GM12878 (cell line): ENCODE results near the gene PTPRN2. TPM values are rescaled to one million over a fixed set of nuclear protein-coding genes. Genes with fewer than 3 reads are reported as not detected.

Source experiments
- ATAC-seq: fragments of 200-7000 bp; cut with Tn5 transposase; 3 replicates; pipeline ENCODE4 v1.9.1; 2020; ENCODE audit warnings: mild to moderate bottlenecking, moderate library complexity
- BruUV-seq: library from RNA; stranded (reverse); fragments of 400-500 nt; replicated peaks from 2 replicates; lab custom pipeline; 2021; lab: Mats Ljungman, UMichigan
- CTCF ChIA-PET: fragments of 300-600 bp; sonication (Branson Sonifier 250); formaldehyde crosslinking; extraction: SDS; loops from one replicate; lab custom pipeline; 2021; ENCODE audit warnings: inconsistent platforms; lab: Yijun Ruan, JAX
- POLR2A ChIA-PET: fragments of 350-600 bp; formaldehyde crosslinking; extraction: SDS; loops from one replicate; lab custom pipeline; 2021; ENCODE audit warnings: inconsistent platforms; lab: Charles Lee
- RAD21 ChIA-PET: fragments of 300-600 bp; sonication (Branson Sonifier 250); formaldehyde crosslinking; loops from one replicate; lab custom pipeline; 2023; ENCODE audit warnings: antibody characterized with exemption; ENCODE audit not compliant: unreplicated experiment; lab: Charles Lee
- SMC1A ChIA-PET: fragments of 300-600 bp; sonication (Branson Sonifier 250); formaldehyde crosslinking; loops from one replicate; lab custom pipeline; 2023; ENCODE audit not compliant: unreplicated experiment, uncharacterized antibody; lab: Charles Lee
- DNase-seq: peaks from one replicate; pipeline ENCODE4 v3.0.0-alpha.2; 2011; ENCODE audit warnings: low read depth, low spot score
- FAIRE-seq: peaks from 3 replicates; lab custom pipeline; 2011; peaks lifted over from hg19 to GRCh38; lab: Jason Lieb, UNC
- H2AFZ ChIP-seq: 2 replicates; pipeline ENCODE4 v1.6.0; 2011; ENCODE audit warnings: low read depth, low read length, control low read depth; ENCODE audit not compliant: control insufficient read depth
- H3K27ac ChIP-seq: 2 replicates; pipeline ENCODE4 v1.5.1; 2011; ENCODE audit warnings: control low read depth; ENCODE audit not compliant: control insufficient read depth, insufficient read depth
- H3K27me3 ChIP-seq, 2 experiments: replicated peaks in 1 of 2; 2 replicates each; pipeline versions ENCODE4 v1.6.0 to v1.6.1; 2011; ENCODE audit warnings: low read length in 1 of 2; ENCODE audit not compliant: control insufficient read depth in 2 of 2, insufficient read depth in 2 of 2
- H3K36me3 ChIP-seq, 2 experiments: 2 replicates each; pipeline ENCODE4 v1.5.1; 2011; ENCODE audit warnings: low read length in 1 of 2; ENCODE audit not compliant: control insufficient read depth in 2 of 2, insufficient read depth in 2 of 2
- H3K4me1 ChIP-seq: 2 replicates; pipeline ENCODE4 v1.6.1; 2011; ENCODE audit warnings: mild to moderate bottlenecking, low read length, moderate library complexity, mixed read lengths; ENCODE audit not compliant: control insufficient read depth, insufficient read depth
- H3K4me2 ChIP-seq: 2 replicates; pipeline ENCODE4 v1.6.0; 2011; ENCODE audit warnings: control low read depth; ENCODE audit not compliant: control insufficient read depth, insufficient read depth
- H3K4me3 ChIP-seq: fragments of 200-600 bp; sonication (generic); 2 replicates; pipeline ENCODE4 v1.5.1; 2016
- H3K79me2 ChIP-seq: 2 replicates; pipeline ENCODE4 v1.6.0; 2011; ENCODE audit warnings: low read length; ENCODE audit not compliant: control insufficient read depth, insufficient read depth
- H3K9ac ChIP-seq: 2 replicates; pipeline ENCODE4 v1.8.0; 2011; ENCODE audit warnings: low read length, control low read depth, mixed read lengths; ENCODE audit not compliant: control insufficient read depth, insufficient read depth
- H3K9me3 ChIP-seq: replicated peaks from 3 replicates; pipeline ENCODE4 v1.5.1; 2011; ENCODE audit warnings: mild to moderate bottlenecking, low read length; ENCODE audit not compliant: control insufficient read depth, insufficient read depth
- H4K20me1 ChIP-seq: 2 replicates; pipeline ENCODE4 v1.6.0; 2011; ENCODE audit not compliant: control insufficient read depth, insufficient read depth
- CHD2 ChIP-seq: IDR thresholded peaks from 2 replicates; pipeline ENCODE4 v1.6.1; 2011; ENCODE audit warnings: low read depth, low read length, improper control_type of control experiment, borderline replicate concordance
- CREB1 ChIP-seq: IDR thresholded peaks from 2 replicates; pipeline ENCODE4 v1.6.1; 2012; ENCODE audit warnings: low read depth, mild to moderate bottlenecking, inconsistent platforms
- ELK1 ChIP-seq: IDR thresholded peaks from 2 replicates; pipeline ENCODE4 v1.6.1; 2012; ENCODE audit warnings: low read depth, low read length, improper control_type of control experiment
- HCFC1 ChIP-seq: fragments of 150-350 bp; IDR thresholded peaks from 2 replicates; pipeline ENCODE4 v1.6.1; 2014; ENCODE audit warnings: low read length
- NFYA ChIP-seq: IDR thresholded peaks from 2 replicates; pipeline ENCODE4 v1.6.1; 2011; ENCODE audit warnings: low read depth, mild to moderate bottlenecking, low read length, improper control_type of control experiment, borderline replicate concordance
- NR2C1 ChIP-seq: fragments of 450-650 bp; IDR thresholded peaks from 2 replicates; pipeline ENCODE4 v1.6.1; 2017; ENCODE audit warnings: antibody characterized with exemption, mild to moderate bottlenecking, moderate library complexity
- PAX5 ChIP-seq: IDR thresholded peaks from 2 replicates; pipeline ENCODE4 v1.6.1; 2011; ENCODE audit warnings: low read depth, low read length, borderline replicate concordance
- POLR2A ChIP-seq: IDR thresholded peaks from 2 replicates; pipeline ENCODE4 v1.6.1; 2011; ENCODE audit warnings: low read depth, mild to moderate bottlenecking, low read length
- SREBF2 ChIP-seq: IDR thresholded peaks from 2 replicates; pipeline ENCODE4 v1.6.1; 2012; ENCODE audit warnings: mild to moderate bottlenecking, low read length
- USF2 ChIP-seq: IDR thresholded peaks from 2 replicates; pipeline ENCODE4 v1.6.1; 2011; ENCODE audit warnings: low read depth, low read length, improper control_type of control experiment, borderline replicate concordance
- WRNIP1 ChIP-seq: IDR thresholded peaks from 2 replicates; pipeline ENCODE4 v1.6.1; 2011; ENCODE audit warnings: low read depth, low read length, improper control_type of control experiment, borderline replicate concordance
- ZBED1 ChIP-seq: IDR thresholded peaks from 2 replicates; pipeline ENCODE4 v1.6.1; 2016; ENCODE audit warnings: borderline replicate concordance
- ZBTB40 ChIP-seq: fragments of 450-650 bp; IDR thresholded peaks from 2 replicates; pipeline ENCODE4 v1.6.1; 2016; ENCODE audit warnings: mild to moderate bottlenecking, moderate library complexity, borderline replicate concordance
- WGBS: methylation state at CpG from one replicate; pipeline ENCODE4 v1.1.6; 2016; ENCODE audit warnings: low lambda C conversion rate; ENCODE audit not compliant: insufficient replicate concordance, insufficient coverage; ENCODE audit errors: missing lambda C conversion rate; 5-methylcytosine and 5-hydroxymethylcytosine counted together
- in situ Hi-C: fragments of 300-500 bp; cut with MboI; formaldehyde crosslinking; loops from 9 replicates; pipeline ENCODE4 v1.14.3; 2018; ENCODE audit warnings: mixed read lengths
- intact Hi-C: fragments of 100-400 bp; cut with micrococcal nuclease; formaldehyde crosslinking; loops from one replicate; pipeline ENCODE4 v1.14.2; 2022; ENCODE audit not compliant: unreplicated experiment
- polyA plus RNA-seq, 11 experiments: library from polyadenylated mRNA; depleted of rRNA in 4 of 11; unstranded in 6 of 11; stranded (reverse) in 5 of 11; fragments of >200 nt; fragmentation: Nextera tagmentation in 4 of 11; fragmentation: Illumina TruSeq in 1 of 11; extraction: Ambion mirVana in 4 of 11; extraction: Trizol in 1 of 11; gene quantifications; 1 replicate in 1 of 11; 2 replicates in 10 of 11; pipeline versions ENCODE4 v1.2.1 to v1.2.3, GENCODE V29; 2011 to 2016; ENCODE audit warnings: inconsistent platforms in 2 of 11, missing spikeins in 2 of 11, low read depth in 1 of 11
- total RNA-seq, 4 experiments: library from RNA; depleted of rRNA in 3 of 4; stranded (reverse); fragments of >200 nt in 3 of 4; fragmentation: Illumina TruSeq in 1 of 4; extraction: Trizol in 1 of 4; gene quantifications; 2 replicates each; pipeline versions ENCODE4 v1.2.1 to v1.2.3, GENCODE V29; 2013 to 2021
- TF ChIP-seq, protein P1 (sequence below): IDR thresholded peaks from 2 replicates; pipeline ENCODE4 v1.6.1; 2012; ENCODE audit warnings: low read length, inconsistent platforms

Gene PTPRN2
- total and polyA plus RNA-seq, 10 of the 15 experiments (the other 5 are each of a cell fraction or from before 2014, with no cell fraction given) = 5.4 TPM; not detected in 9

DNA sequence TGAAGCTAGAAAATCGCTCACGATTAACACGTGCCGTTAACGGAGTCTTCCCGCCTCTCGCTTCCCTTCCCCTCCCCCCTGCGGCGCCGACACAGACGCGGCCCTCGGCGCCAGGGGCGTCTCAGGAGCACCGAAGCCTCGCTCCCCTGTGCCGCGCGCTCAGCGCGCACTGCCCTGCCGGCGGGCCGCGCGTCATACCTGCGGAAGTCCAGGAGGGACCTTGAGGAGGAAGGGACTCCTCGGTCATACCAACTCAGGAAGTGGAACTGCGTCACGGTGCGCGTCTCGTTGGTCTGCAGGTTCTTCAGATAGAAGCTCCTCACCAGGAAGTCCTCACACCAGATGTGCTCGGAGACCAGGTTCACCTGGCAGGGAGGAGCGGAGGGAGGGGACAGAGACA is 1011.2 kb downstream of the PTPRN2 start:
- Histone ChIP-seq H2AFZ (no peak overlapping the region), H3K79me2 (no peaks in the 10 kb centered on the region), H4K20me1 (no peaks in the 10 kb centered on the region), H3K27ac (no peak overlapping the region), H3K27me3 (no peaks in the 10 kb centered on the region), H3K36me3 (no peaks in the 10 kb centered on the region), H3K4me2 (no peak overlapping the region), H3K4me1 (no peaks in the 10 kb centered on the region), H3K9ac (no peak overlapping the region), H3K4me3 (no peak overlapping the region), H3K9me3 (no peaks in the 10 kb centered on the region; the same call in 2 of the 3 replicates)
- ChIA-PET RAD21 (no interaction called here), SMC1A (no interaction called here), POLR2A (no interaction called here), CTCF (no interaction called here)
- BruUV-seq = no TSS peak
- ATAC-seq = no peak
- TF ChIP-seq CREB1 (no peak), PAX5 (no peak), ELK1 (no peak), WRNIP1 (no peak), ZBTB40 (no peak), ZBED1 (no peak), USF2 (no peak), SREBF2 (no peak), HCFC1 (no peak), NR2C1 (no peak), POLR2A (no peak), CHD2 (no peak), NFYA (no peak)
- TF ChIP-seq, protein P1, sequence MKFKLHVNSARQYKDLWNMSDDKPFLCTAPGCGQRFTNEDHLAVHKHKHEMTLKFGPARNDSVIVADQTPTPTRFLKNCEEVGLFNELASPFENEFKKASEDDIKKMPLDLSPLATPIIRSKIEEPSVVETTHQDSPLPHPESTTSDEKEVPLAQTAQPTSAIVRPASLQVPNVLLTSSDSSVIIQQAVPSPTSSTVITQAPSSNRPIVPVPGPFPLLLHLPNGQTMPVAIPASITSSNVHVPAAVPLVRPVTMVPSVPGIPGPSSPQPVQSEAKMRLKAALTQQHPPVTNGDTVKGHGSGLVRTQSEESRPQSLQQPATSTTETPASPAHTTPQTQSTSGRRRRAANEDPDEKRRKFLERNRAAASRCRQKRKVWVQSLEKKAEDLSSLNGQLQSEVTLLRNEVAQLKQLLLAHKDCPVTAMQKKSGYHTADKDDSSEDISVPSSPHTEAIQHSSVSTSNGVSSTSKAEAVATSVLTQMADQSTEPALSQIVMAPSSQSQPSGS = no peak
- whole genome bisulfite sequencing = 83% methylated on average over 36 of the region's 36 CpGs
- no peak for FAIRE-seq
- intact Hi-C loops = no loop called here
- no peak for DNase-seq
- in situ Hi-C loops = no loop called here
